Measurements from ENCODE around the gene DKK2.
"Not testable (repeated sequence)": the region's sequence is repeated elsewhere in the genome, so short reads cannot be mapped to it uniquely, and the experiment has no call there.

The DKK2 gene

GRCh38 chr4:106914223-106914622 lies 121.9 kb downstream of the DKK2 start:
- no peak for DNase-seq (ENCODE audit: low read depth in 1 of 2, low spot score in 1 of 2)

DNA sequence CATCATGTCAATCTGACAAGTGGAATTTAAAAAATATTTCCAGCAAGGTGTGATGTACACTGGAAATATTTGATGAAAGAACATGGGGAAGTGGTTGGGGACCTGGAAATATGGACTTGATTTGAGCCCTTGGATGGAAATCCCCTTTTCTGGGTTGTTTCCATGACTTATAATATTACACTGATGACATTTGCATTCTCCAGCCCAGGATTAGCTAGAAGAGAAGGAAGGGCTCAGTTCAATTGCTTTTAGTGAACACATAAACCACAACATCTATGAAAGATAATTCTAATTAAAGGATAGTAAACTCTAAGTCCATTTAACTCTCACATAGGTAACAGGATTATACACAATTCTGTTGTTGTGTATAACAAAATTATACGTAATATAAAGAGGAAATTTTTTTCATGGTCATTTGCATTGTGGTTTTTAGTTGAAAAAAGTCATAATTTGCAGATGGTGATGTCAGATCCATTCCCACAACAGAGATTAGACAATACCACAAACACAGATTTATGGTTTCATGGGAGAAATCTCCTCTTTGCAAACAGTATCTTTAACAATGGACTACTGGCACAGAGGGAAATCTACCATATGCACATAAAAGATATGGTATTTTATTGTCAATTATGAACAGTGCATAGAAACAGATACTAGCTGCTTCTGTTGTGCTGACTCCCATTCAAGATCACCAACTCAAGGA lies 126.5 kb downstream of the DKK2 start:
- no peak for DNase-seq (ENCODE audit: low read depth in 1 of 2, low spot score in 1 of 2)

DNA sequence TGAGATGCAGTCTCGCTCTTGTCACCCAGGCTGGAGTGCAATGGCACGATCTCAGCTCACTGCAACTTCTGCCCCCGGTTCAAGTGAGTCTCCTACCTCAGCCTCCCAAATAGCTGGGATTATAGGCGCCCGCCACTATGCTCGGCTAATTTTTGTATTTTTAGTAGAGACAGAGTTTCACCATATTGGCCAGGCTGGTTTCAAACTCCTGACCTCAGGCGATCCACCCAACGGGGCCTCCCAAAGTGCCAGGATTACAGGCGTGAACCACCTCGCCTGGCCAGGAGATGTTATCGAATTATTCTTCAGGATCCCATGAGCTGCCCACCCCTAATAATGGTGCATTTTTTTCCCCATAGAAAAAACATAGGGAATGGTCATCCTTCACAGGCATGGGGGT lies 128.1 kb downstream of the DKK2 start:
- not testable (repeated sequence) for DNase-seq (ENCODE audit: low read depth in 1 of 2, low spot score in 1 of 2)

DNA sequence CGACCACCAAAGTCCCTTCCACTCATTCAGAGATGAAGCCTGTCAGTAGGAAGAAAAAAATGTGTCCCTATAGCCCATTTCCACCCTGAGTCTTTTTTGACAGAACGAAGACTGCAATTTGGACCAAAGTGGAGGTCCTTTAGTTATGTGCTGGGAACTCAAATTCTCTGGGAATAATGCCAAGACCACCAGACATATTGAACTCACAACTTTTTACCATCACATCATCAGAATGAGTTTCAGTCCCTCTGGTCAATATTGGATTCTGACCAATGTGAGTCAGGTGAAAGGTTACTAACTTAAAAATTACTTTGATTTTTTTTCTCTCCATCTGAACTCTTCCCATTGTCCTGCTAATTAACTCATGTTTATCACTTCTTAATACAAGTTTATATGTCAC lies 128.9 kb downstream of the DKK2 start:
- DNase-seq (ENCODE audit: low read depth in 1 of 2, low spot score in 1 of 2) = no peak

DNA sequence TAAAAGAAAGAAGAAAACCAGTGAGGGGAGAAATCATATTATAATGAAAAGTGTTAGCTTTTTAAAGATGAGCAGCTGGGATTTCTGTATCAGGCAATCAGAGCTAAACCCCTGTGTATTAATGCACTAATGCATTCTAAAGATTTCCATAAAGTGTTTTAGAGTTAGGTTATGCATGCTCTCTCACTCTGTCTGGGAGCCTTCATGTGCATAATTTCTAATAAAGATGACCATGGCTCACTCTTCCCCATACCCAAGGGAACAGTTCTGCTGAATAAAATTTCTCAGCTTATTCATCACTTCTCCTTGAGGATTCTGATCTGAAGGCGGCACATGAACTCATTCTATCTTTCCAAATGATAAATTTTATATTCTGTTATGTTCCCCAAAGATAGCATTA lies 129.4 kb downstream of the DKK2 start:
- no peak for DNase-seq (ENCODE audit: low read depth in 1 of 2, low spot score in 1 of 2)

DNA sequence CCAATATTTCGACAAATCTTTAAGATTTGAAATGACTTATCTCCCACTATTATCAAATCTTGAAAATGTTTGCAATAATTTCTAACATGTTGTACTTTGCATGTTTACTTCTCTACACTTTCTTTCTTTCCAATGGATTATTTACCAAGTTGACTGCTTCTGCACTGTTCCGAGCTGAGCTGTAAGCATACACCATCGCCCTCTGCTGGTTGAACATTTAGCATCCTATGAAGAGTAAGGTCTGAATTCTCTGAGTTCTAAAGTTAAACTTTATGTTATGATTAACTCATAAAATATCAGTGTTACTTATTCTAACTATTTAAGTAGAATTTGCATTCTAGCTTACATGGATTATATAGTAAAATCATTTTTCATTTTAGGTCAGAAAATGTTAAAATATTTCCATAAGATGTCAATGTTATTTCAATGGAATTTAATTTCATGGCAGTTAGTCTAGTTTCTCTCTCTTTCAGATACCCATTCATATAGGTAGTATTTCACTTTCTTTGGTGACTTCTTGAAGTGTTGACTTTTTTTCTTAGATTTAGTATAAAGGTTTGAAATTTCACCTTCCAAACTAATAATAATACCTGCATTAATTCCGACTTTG lies 137.4 kb downstream of the DKK2 start:
- no peak for DNase-seq (ENCODE audit: low read depth in 1 of 2, low spot score in 1 of 2)

DNA sequence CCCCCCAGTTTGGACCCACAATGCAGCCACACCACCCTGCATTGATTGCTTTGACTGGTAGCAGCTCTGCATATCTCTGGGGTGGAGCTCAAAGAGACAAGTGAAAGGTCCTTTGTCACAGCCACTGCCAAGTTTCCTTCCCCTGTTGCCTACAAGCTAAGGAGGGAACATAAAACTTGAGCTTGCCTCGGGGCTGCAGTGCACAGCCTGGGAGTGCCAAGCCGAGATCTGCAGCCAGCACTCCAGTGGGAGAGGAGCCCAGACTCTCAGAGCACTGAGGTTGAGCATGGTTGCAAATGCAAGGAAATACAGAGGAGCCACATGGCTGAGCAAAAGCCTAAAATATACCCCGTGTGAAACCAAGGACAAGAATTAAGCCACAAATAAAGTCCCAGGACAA lies 142.2 kb downstream of the DKK2 start:
- DNase-seq (ENCODE audit: low read depth in 1 of 2, low spot score in 1 of 2) = no peak

DNA sequence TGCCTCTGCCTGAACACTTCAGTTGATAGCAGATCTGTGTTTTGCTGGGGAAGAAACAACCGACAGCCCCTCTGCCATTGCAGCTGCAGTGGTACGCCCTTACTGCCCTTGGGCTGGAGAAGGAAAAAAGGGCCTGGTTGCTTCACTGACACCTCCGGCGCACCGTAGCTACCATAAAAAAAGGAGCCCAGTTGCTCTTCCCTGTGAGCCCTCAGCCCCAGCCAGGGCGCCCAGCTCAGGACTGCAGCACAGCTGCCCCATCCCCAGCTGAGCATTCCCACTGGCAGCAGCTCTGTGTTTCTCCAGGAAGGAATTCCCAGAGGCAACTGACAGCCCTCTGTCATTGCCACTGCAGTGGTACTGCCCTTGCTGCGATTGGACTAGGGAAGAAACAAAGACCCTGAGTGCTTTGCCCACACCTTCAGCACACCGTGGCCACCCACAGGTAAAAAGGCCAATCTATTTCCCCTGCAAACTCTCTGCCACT lies 142.7 kb downstream of the DKK2 start:
- no peak for DNase-seq (ENCODE audit: low read depth in 1 of 2, low spot score in 1 of 2)

- no peak for DNase-seq (ENCODE audit: low read depth in 1 of 2, low spot score in 1 of 2)
These were observed 143.3 kb downstream of the DKK2 start for GRCh38 chr4:106892786-106893185.

GRCh38 chr4:106875340-106875739 lies 160.8 kb downstream of the DKK2 start:
- no peak for DNase-seq (ENCODE audit: low read depth in 1 of 2, low spot score in 1 of 2)
